ENCODE results near the gene ATG101.
"Not testable (repeated sequence)": the region's sequence is repeated elsewhere in the genome, so short reads cannot be mapped to it uniquely, and the experiment has no call there.

ATG101 gene

GRCh38 chr12:52116222-52117125 lies 46.7 kb downstream of the ATG101 start:
- WGBS (ENCODE audit: insufficient coverage), result 74% methylated on average over 13 of the region's 18 CpGs
- H3K4me3 ChIP-seq (ENCODE audit: control insufficient read depth in 1 of 7, extremely low read depth in 1 of 7, insufficient read depth in 4 of 7, low read depth in 2 of 7, low read length in 6 of 7); H3K9me3 ChIP-seq (ENCODE audit: control extremely low read depth in 1 of 5, control insufficient read depth in 4 of 5, insufficient read depth in 2 of 5, low read depth in 1 of 5, low read length in 4 of 5); H3K4me1 ChIP-seq (ENCODE audit: control extremely low read depth in 1 of 4, control insufficient read depth in 4 of 4, insufficient read depth in 4 of 4, low read length in 3 of 4); H3K36me3 ChIP-seq (ENCODE audit: control insufficient read depth in 4 of 4, insufficient read depth in 4 of 4, low read length in 3 of 4); H3K27ac ChIP-seq (ENCODE audit: insufficient read depth in 1 of 2, low read depth in 1 of 2, low read length in 2 of 2, poor library complexity in 1 of 2, severe bottlenecking in 2 of 2); POLR2A ChIA-PET: not testable (repeated sequence)
- DNase-seq, result peak in 1 of 3 donors; percentile 29
- peaks cover 2 to 25% (median 3%) of the 10 kb centered on the region in 5 experiments for H3K27me3 ChIP-seq (replicated peaks in 2 of 5; ENCODE audit: control insufficient read depth in 4 of 5, insufficient read depth in 5 of 5, low read length in 4 of 5)
- CTCF ChIA-PET, result interaction anchor here (1.4 to 1.5 kb wide), 2 partner anchors 22 to 91 kb away, joined by 3 to 4 read pairs; no protein-coding TSS in a partner anchor

- WGBS (ENCODE audit: insufficient coverage), result 94% methylated on average over 18 of the region's 20 CpGs
- H3K36me3 ChIP-seq (ENCODE audit: control insufficient read depth in 4 of 4, insufficient read depth in 4 of 4, low read length in 3 of 4); DNase-seq; H3K4me3 ChIP-seq (ENCODE audit: control insufficient read depth in 1 of 7, extremely low read depth in 1 of 7, insufficient read depth in 4 of 7, low read depth in 2 of 7, low read length in 6 of 7); POLR2A ChIA-PET; H3K27ac ChIP-seq (ENCODE audit: insufficient read depth in 1 of 2, low read depth in 1 of 2, low read length in 2 of 2, poor library complexity in 1 of 2, severe bottlenecking in 2 of 2); H3K4me1 ChIP-seq (ENCODE audit: control extremely low read depth in 1 of 4, control insufficient read depth in 4 of 4, insufficient read depth in 4 of 4, low read length in 3 of 4); H3K9me3 ChIP-seq (ENCODE audit: control extremely low read depth in 1 of 5, control insufficient read depth in 4 of 5, insufficient read depth in 2 of 5, low read depth in 1 of 5, low read length in 4 of 5): not testable (repeated sequence)
- CTCF ChIA-PET, result interaction anchor here (1.5 to 3.5 kb wide), 3 partner anchors 20 to 92 kb away, joined by 3 to 24 read pairs (median 7); no protein-coding TSS in a partner anchor
- H3K27me3 ChIP-seq (replicated peaks in 2 of 5; ENCODE audit: control insufficient read depth in 4 of 5, insufficient read depth in 5 of 5, low read length in 4 of 5), result peaks cover 0 to 30% (median 7%) of the 10 kb centered on the region in 5 experiments
These were observed 48.2 kb downstream of the ATG101 start for GRCh38 chr12:52117806-52118475.

GRCh38 chr12:52119398-52120254 lies 49.8 kb downstream of the ATG101 start:
- Histone ChIP-seq H3K9me3 (ENCODE audit: control extremely low read depth in 1 of 5, control insufficient read depth in 4 of 5, insufficient read depth in 2 of 5, low read depth in 1 of 5, low read length in 4 of 5) (no peaks in the 10 kb centered on the region), H3K27ac (ENCODE audit: insufficient read depth in 1 of 2, low read depth in 1 of 2, low read length in 2 of 2, poor library complexity in 1 of 2, severe bottlenecking in 2 of 2) (no peak overlapping the region), H3K36me3 (ENCODE audit: control insufficient read depth in 4 of 4, insufficient read depth in 4 of 4, low read length in 3 of 4) (no peaks in the 10 kb centered on the region), H3K27me3 (replicated peaks in 2 of 5; ENCODE audit: control insufficient read depth in 4 of 5, insufficient read depth in 5 of 5, low read length in 4 of 5) (peaks cover 0 to 28% (median 7%) of the 10 kb centered on the region in 5 experiments), H3K4me3 (ENCODE audit: control insufficient read depth in 1 of 7, extremely low read depth in 1 of 7, insufficient read depth in 4 of 7, low read depth in 2 of 7, low read length in 6 of 7) (no peak overlapping the region), H3K4me1 (ENCODE audit: control extremely low read depth in 1 of 4, control insufficient read depth in 4 of 4, insufficient read depth in 4 of 4, low read length in 3 of 4) (peaks cover 0 to 8% (median 0%) of the 10 kb centered on the region in 4 experiments)
- POLR2A ChIA-PET, result no interaction called here
- peak; percentile 52 to 71 (median 69) for DNase-seq
- CTCF ChIA-PET, result interaction anchor here (0.7 to 3.5 kb wide), 8 partner anchors 9 to 116 kb away, joined by 3 to 24 read pairs (median 3); no protein-coding TSS in a partner anchor
- WGBS (ENCODE audit: insufficient coverage), result 36% methylated on average over 19 of the region's 23 CpGs

- H3K36me3 ChIP-seq (ENCODE audit: control insufficient read depth in 4 of 4, insufficient read depth in 4 of 4, low read length in 3 of 4), result no peaks in the 10 kb centered on the region
- DNase-seq, result no peak
- H3K9me3 ChIP-seq (ENCODE audit: control extremely low read depth in 1 of 5, control insufficient read depth in 4 of 5, insufficient read depth in 2 of 5, low read depth in 1 of 5, low read length in 4 of 5), result no peaks in the 10 kb centered on the region
- H3K4me1 ChIP-seq (ENCODE audit: control extremely low read depth in 1 of 4, control insufficient read depth in 4 of 4, insufficient read depth in 4 of 4, low read length in 3 of 4), result peaks cover 0 to 8% (median 0%) of the 10 kb centered on the region in 4 experiments
- H3K4me3 ChIP-seq (ENCODE audit: control insufficient read depth in 1 of 7, extremely low read depth in 1 of 7, insufficient read depth in 4 of 7, low read depth in 2 of 7, low read length in 6 of 7), result no peak overlapping the region
- POLR2A ChIA-PET, result no interaction called here
- WGBS (ENCODE audit: insufficient coverage), result 74% methylated on average over 11 of the region's 19 CpGs
- CTCF ChIA-PET, result interaction anchor here (0.8 to 7.3 kb wide), 11 partner anchors 9 to 128 kb away, joined by 3 to 61 read pairs (median 4); no protein-coding TSS in a partner anchor
- peaks cover 0 to 26% (median 8%) of the 10 kb centered on the region in 5 experiments for H3K27me3 ChIP-seq (replicated peaks in 2 of 5; ENCODE audit: control insufficient read depth in 4 of 5, insufficient read depth in 5 of 5, low read length in 4 of 5)
- no peak overlapping the region for H3K27ac ChIP-seq (ENCODE audit: insufficient read depth in 1 of 2, low read depth in 1 of 2, low read length in 2 of 2, poor library complexity in 1 of 2, severe bottlenecking in 2 of 2)
These were observed 51.4 kb downstream of the ATG101 start for GRCh38 chr12:52120951-52121823.

- H3K4me1 ChIP-seq (ENCODE audit: control extremely low read depth in 1 of 4, control insufficient read depth in 4 of 4, insufficient read depth in 4 of 4, low read length in 3 of 4), result peaks cover 0 to 15% (median 4%) of the 10 kb centered on the region in 4 experiments
- ChIA-PET CTCF (interaction anchor here (0.7 to 7.3 kb wide), 14 partner anchors 8 to 129 kb away, joined by 3 to 61 read pairs (median 4); no protein-coding TSS in a partner anchor), POLR2A (no interaction called here)
- H3K4me3 ChIP-seq (ENCODE audit: control insufficient read depth in 1 of 7, extremely low read depth in 1 of 7, insufficient read depth in 4 of 7, low read depth in 2 of 7, low read length in 6 of 7), result no peak overlapping the region
- no peaks in the 10 kb centered on the region for H3K9me3 ChIP-seq (ENCODE audit: control extremely low read depth in 1 of 5, control insufficient read depth in 4 of 5, insufficient read depth in 2 of 5, low read depth in 1 of 5, low read length in 4 of 5)
- H3K27ac ChIP-seq (ENCODE audit: insufficient read depth in 1 of 2, low read depth in 1 of 2, low read length in 2 of 2, poor library complexity in 1 of 2, severe bottlenecking in 2 of 2), result no peak overlapping the region
- WGBS (ENCODE audit: insufficient coverage), result 13% methylated on average over 14 of the region's 18 CpGs
- DNase-seq, result peak; percentile 42 to 67 (median 63)
- peaks cover 0 to 26% (median 7%) of the 10 kb centered on the region in 5 experiments for H3K27me3 ChIP-seq (replicated peaks in 2 of 5; ENCODE audit: control insufficient read depth in 4 of 5, insufficient read depth in 5 of 5, low read length in 4 of 5)
- no peaks in the 10 kb centered on the region for H3K36me3 ChIP-seq (ENCODE audit: control insufficient read depth in 4 of 4, insufficient read depth in 4 of 4, low read length in 3 of 4)
These were observed 52.2 kb downstream of the ATG101 start for GRCh38 chr12:52121824-52122539.

Data from common myeloid progenitor, CD34-positive (primary cell).